Liver (tissue), 9 donors: Measurements from ENCODE around the gene LGALSL. TPM values are rescaled to one million over a fixed set of nuclear protein-coding genes. Genes with fewer than 3 reads are reported as not detected.

Experiments
- DNase-seq: peaks from one replicate; pipeline ENCODE4 v3.0.0-alpha.2; 2017; ENCODE audit warnings: low spot score
- H3K27ac ChIP-seq, 2 donors: one replicate each; pipeline ENCODE4 v1.7.0; 2013; ENCODE audit warnings: inconsistent platforms in 2 of 2, low read length in 2 of 2, control low read depth in 1 of 2, low read depth in 1 of 2, mild to moderate bottlenecking in 1 of 2
- H3K27me3 ChIP-seq, 4 donors: one replicate each; pipeline versions ENCODE4 v1.6.1 to v1.7.0; 2013; ENCODE audit warnings: low read length in 3 of 4, inconsistent platforms in 1 of 4, mild to moderate bottlenecking in 1 of 4, moderate library complexity in 1 of 4; ENCODE audit not compliant: control insufficient read depth in 4 of 4, insufficient read depth in 4 of 4
- H3K36me3 ChIP-seq, 4 donors: one replicate each; pipeline versions ENCODE4 v1.6.1 to v1.7.0; 2013; ENCODE audit warnings: low read length in 3 of 4, mild to moderate bottlenecking in 3 of 4, low read depth in 1 of 4, moderate library complexity in 1 of 4; ENCODE audit not compliant: control insufficient read depth in 4 of 4, insufficient read depth in 3 of 4
- H3K4me1 ChIP-seq, 4 donors: one replicate each; pipeline versions ENCODE4 v1.6.1 to v1.7.0; 2013; ENCODE audit warnings: low read length in 3 of 4, mild to moderate bottlenecking in 3 of 4, moderate library complexity in 1 of 4; ENCODE audit not compliant: control insufficient read depth in 4 of 4, insufficient read depth in 4 of 4
- H3K4me3 ChIP-seq, 3 donors: one replicate each; pipeline versions ENCODE4 v1.6.1 to v1.7.0; 2013; ENCODE audit warnings: low read length in 3 of 3, control low read depth in 1 of 3, low read depth in 1 of 3, mild to moderate bottlenecking in 1 of 3
- H3K9ac ChIP-seq, 2 donors: one replicate each; pipeline ENCODE4 v1.7.0; 2013; ENCODE audit warnings: low read length in 2 of 2, mild to moderate bottlenecking in 2 of 2, moderate library complexity in 2 of 2, control low read depth in 1 of 2, low read depth in 1 of 2
- H3K9me3 ChIP-seq, 4 donors: one replicate each; pipeline versions ENCODE4 v1.6.1 to v1.7.0; 2013; ENCODE audit warnings: low read length in 3 of 4; ENCODE audit not compliant: control insufficient read depth in 4 of 4
- FOXA2 ChIP-seq: IDR thresholded peaks from 2 replicates; pipeline ENCODE4 v1.6.1; 2016; ENCODE audit warnings: antibody characterized with exemption
- HNF4G ChIP-seq: IDR thresholded peaks from 2 replicates; pipeline ENCODE4 v1.6.1; 2016; ENCODE audit warnings: antibody characterized with exemption
- JUND ChIP-seq, 2 donors: IDR thresholded peaks; 2 replicates each; pipeline ENCODE4 v1.6.1; 2016; ENCODE audit warnings: antibody characterized with exemption in 2 of 2
- NR2F2 ChIP-seq: IDR thresholded peaks from 2 replicates; pipeline ENCODE4 v1.6.1; 2016; ENCODE audit warnings: antibody characterized with exemption
- RXRA ChIP-seq, 2 donors: IDR thresholded peaks; 2 replicates each; pipeline ENCODE4 v1.6.1; 2017 to 2018; ENCODE audit warnings: antibody characterized with exemption in 2 of 2, mild to moderate bottlenecking in 1 of 2
- WGBS: extraction: QIAGEN DNeasy Blood & Tissue Kit; methylation state at CpG from one replicate; pipeline ENCODE4 v1.1.7; 2013; 5-methylcytosine and 5-hydroxymethylcytosine counted together
- polyA plus RNA-seq, 2 donors: library from polyadenylated mRNA; stranded (reverse) in 1 of 2; unstranded in 1 of 2; fragments of 200-250 nt in 1 of 2; fragments of >200 nt in 1 of 2; fragmentation: Nextera tagmentation in 1 of 2; extraction: Ambion mirVana in 1 of 2; gene quantifications; one replicate each; pipeline versions ENCODE4 v1.2.1 to v1.2.3, GENCODE V29; 2013 to 2015
- total RNA-seq, 2 donors: library from RNA; depleted of rRNA; stranded (reverse); fragments of >200 nt; gene quantifications; one replicate each; pipeline ENCODE4 v1.2.3, GENCODE V29; 2014
- TF ChIP-seq, protein P1 (sequence below): fragments of 150-350 bp; IDR thresholded peaks from 2 replicates; pipeline ENCODE4 v1.5.1; 2017; ENCODE audit warnings: improper control_type of control experiment, low read depth, low read length; ENCODE audit not compliant: missing input control
- TF ChIP-seq, protein P2 (sequence below): IDR thresholded peaks from 2 replicates; pipeline ENCODE4 v1.6.1; 2016; ENCODE audit warnings: antibody characterized with exemption
- TF ChIP-seq, protein P3 (sequence below): IDR thresholded peaks from 2 replicates; pipeline ENCODE4 v1.6.1; 2016; ENCODE audit warnings: antibody characterized with exemption
- TF ChIP-seq, protein P4 (sequence below): IDR thresholded peaks from 2 replicates; pipeline ENCODE4 v1.6.1; 2016; ENCODE audit warnings: antibody characterized with exemption, mild to moderate bottlenecking
- donor health status: healthy.
- donor health status: healthy.
- donor health status: healthy.
- donor health status: healthy.
- donor health status: healthy.

Gene LGALSL
- total and polyA plus RNA-seq, 4 donors: 2.4 to 8.7 (median 3.8) TPM

DNA sequence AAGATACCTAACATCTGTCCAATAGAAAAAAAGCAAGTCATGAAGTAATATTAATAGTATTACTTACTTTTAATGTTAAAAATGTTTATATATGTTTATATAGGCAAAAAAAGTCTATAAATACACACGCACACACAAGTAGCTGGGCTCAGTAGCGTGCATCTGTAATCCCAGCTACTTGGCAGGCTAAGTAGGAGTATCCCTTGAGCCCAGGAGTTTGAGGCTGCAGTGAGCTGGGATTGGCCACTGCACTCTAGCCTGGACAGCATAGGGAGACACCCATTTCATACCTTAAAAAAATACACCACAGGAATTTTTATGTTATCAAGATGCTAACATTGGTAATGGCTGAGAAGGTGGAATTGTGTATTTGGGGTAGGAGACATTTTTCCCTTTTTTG is 52.7 kb downstream of the LGALSL start:
- Histone ChIP-seq H3K36me3 (no peaks in the 10 kb centered on the region), H3K9ac (no peak overlapping the region), H3K27ac (no peak overlapping the region), H3K4me1 (no peaks in the 10 kb centered on the region), H3K9me3 (no peaks in the 10 kb centered on the region), H3K4me3 (no peak overlapping the region), H3K27me3 (no peaks in the 10 kb centered on the region)
- TF ChIP-seq RXRA (IDR thresholded peaks at IDR 0.05) (no peak), JUND (IDR thresholded peaks at IDR 0.05) (no peak), FOXA2 (no peak), NR2F2 (no peak), HNF4G (no peak)
- TF ChIP-seq, protein P1, sequence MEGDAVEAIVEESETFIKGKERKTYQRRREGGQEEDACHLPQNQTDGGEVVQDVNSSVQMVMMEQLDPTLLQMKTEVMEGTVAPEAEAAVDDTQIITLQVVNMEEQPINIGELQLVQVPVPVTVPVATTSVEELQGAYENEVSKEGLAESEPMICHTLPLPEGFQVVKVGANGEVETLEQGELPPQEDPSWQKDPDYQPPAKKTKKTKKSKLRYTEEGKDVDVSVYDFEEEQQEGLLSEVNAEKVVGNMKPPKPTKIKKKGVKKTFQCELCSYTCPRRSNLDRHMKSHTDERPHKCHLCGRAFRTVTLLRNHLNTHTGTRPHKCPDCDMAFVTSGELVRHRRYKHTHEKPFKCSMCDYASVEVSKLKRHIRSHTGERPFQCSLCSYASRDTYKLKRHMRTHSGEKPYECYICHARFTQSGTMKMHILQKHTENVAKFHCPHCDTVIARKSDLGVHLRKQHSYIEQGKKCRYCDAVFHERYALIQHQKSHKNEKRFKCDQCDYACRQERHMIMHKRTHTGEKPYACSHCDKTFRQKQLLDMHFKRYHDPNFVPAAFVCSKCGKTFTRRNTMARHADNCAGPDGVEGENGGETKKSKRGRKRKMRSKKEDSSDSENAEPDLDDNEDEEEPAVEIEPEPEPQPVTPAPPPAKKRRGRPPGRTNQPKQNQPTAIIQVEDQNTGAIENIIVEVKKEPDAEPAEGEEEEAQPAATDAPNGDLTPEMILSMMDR: no peak
- TF ChIP-seq, protein P2, sequence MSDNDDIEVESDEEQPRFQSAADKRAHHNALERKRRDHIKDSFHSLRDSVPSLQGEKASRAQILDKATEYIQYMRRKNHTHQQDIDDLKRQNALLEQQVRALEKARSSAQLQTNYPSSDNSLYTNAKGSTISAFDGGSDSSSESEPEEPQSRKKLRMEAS: no peak
- TF ChIP-seq, protein P3, sequence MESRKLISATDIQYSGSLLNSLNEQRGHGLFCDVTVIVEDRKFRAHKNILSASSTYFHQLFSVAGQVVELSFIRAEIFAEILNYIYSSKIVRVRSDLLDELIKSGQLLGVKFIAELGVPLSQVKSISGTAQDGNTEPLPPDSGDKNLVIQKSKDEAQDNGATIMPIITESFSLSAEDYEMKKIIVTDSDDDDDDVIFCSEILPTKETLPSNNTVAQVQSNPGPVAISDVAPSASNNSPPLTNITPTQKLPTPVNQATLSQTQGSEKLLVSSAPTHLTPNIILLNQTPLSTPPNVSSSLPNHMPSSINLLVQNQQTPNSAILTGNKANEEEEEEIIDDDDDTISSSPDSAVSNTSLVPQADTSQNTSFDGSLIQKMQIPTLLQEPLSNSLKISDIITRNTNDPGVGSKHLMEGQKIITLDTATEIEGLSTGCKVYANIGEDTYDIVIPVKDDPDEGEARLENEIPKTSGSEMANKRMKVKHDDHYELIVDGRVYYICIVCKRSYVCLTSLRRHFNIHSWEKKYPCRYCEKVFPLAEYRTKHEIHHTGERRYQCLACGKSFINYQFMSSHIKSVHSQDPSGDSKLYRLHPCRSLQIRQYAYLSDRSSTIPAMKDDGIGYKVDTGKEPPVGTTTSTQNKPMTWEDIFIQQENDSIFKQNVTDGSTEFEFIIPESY: no peak
- TF ChIP-seq, protein P4, sequence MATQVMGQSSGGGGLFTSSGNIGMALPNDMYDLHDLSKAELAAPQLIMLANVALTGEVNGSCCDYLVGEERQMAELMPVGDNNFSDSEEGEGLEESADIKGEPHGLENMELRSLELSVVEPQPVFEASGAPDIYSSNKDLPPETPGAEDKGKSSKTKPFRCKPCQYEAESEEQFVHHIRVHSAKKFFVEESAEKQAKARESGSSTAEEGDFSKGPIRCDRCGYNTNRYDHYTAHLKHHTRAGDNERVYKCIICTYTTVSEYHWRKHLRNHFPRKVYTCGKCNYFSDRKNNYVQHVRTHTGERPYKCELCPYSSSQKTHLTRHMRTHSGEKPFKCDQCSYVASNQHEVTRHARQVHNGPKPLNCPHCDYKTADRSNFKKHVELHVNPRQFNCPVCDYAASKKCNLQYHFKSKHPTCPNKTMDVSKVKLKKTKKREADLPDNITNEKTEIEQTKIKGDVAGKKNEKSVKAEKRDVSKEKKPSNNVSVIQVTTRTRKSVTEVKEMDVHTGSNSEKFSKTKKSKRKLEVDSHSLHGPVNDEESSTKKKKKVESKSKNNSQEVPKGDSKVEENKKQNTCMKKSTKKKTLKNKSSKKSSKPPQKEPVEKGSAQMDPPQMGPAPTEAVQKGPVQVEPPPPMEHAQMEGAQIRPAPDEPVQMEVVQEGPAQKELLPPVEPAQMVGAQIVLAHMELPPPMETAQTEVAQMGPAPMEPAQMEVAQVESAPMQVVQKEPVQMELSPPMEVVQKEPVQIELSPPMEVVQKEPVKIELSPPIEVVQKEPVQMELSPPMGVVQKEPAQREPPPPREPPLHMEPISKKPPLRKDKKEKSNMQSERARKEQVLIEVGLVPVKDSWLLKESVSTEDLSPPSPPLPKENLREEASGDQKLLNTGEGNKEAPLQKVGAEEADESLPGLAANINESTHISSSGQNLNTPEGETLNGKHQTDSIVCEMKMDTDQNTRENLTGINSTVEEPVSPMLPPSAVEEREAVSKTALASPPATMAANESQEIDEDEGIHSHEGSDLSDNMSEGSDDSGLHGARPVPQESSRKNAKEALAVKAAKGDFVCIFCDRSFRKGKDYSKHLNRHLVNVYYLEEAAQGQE: no peak
- 95% methylated on average over 2 of the region's 2 CpGs for WGBS
- no peak for DNase-seq

Other genes with a start within 250 kb of the LGALSL start
- gene AFTPH, start 70.2 kb downstream of the LGALSL start, total RNA-seq: 10 to 100 TPM; 26.4 to 27.9 TPM
- gene AFTPH, start 70.2 kb downstream of the LGALSL start, polyA plus RNA-seq: 10 to 100 TPM; 10.5 to 14.9 TPM
- gene SERTAD2, start 199.8 kb downstream of the LGALSL start, total RNA-seq: 10 to 100 TPM in 1 of 2 donors, 1 to 10 TPM in 1; 5.8 to 13.3 TPM
- 1 to 10 TPM; 5.1 to 7.1 TPM for gene SERTAD2, start 199.8 kb downstream of the LGALSL start, polyA plus RNA-seq